Trophoblast cell (in vitro differentiated cells and primary cell): Measurements from ENCODE around the gene DICER1.

Experiments
- DNase-seq, 2 donors: peaks; one replicate each; pipeline ENCODE4 v3.0.0-alpha.2; 2016
- H2AFZ ChIP-seq: 2 replicates; pipeline ENCODE4 v1.6.1; 2013; ENCODE audit warnings: low read length, moderate library complexity, mild to moderate bottlenecking; ENCODE audit not compliant: insufficient read depth, poor library complexity
- H2AK5ac ChIP-seq: 2 replicates; pipeline ENCODE4 v1.6.1; 2013; ENCODE audit warnings: mild to moderate bottlenecking, low read length
- H2BK120ac ChIP-seq: 2 replicates; pipeline ENCODE4 v1.6.1; 2013; ENCODE audit warnings: low read length, mild to moderate bottlenecking, moderate library complexity; ENCODE audit not compliant: insufficient read depth, poor library complexity
- H2BK12ac ChIP-seq: 2 replicates; pipeline ENCODE4 v1.6.1; 2013; ENCODE audit warnings: mild to moderate bottlenecking, low read length, moderate library complexity
- H2BK5ac ChIP-seq: 2 replicates; pipeline ENCODE4 v1.6.1; 2013; ENCODE audit warnings: low read length, low read depth, moderate library complexity, mild to moderate bottlenecking; ENCODE audit not compliant: poor library complexity
- H3K14ac ChIP-seq: 2 replicates; pipeline ENCODE4 v1.6.1; 2013; ENCODE audit warnings: mild to moderate bottlenecking, low read length
- H3K18ac ChIP-seq: 2 replicates; pipeline ENCODE4 v1.6.1; 2013; ENCODE audit warnings: mild to moderate bottlenecking, low read length
- H3K23ac ChIP-seq: 2 replicates; pipeline ENCODE4 v1.6.1; 2013; ENCODE audit warnings: low read length
- H3K27ac ChIP-seq: 2 replicates; pipeline ENCODE4 v1.5.1; 2013; ENCODE audit warnings: low read depth, mild to moderate bottlenecking, inconsistent platforms, low read length, moderate library complexity
- H3K27me3 ChIP-seq: 2 replicates; pipeline ENCODE4 v1.6.1; 2013; ENCODE audit warnings: inconsistent platforms, mild to moderate bottlenecking, low read length, moderate library complexity; ENCODE audit not compliant: insufficient read depth
- H3K36me3 ChIP-seq, 2 experiments: 1 replicate in 1 of 2; 2 replicates in 1 of 2; pipeline ENCODE4 v1.6.1; 2013; ENCODE audit warnings: low read length in 2 of 2, mild to moderate bottlenecking in 2 of 2, moderate library complexity in 1 of 2; ENCODE audit not compliant: insufficient read depth in 2 of 2, control insufficient read depth in 1 of 2
- H3K4ac ChIP-seq: 2 replicates; pipeline ENCODE4 v1.6.1; 2013; ENCODE audit warnings: low read depth, mild to moderate bottlenecking, low read length, moderate library complexity
- H3K4me1 ChIP-seq, 2 experiments: 1 replicate in 1 of 2; 2 replicates in 1 of 2; pipeline ENCODE4 v1.6.1; 2013; ENCODE audit warnings: low read length in 2 of 2, mild to moderate bottlenecking in 2 of 2, moderate library complexity in 1 of 2; ENCODE audit not compliant: insufficient read depth in 2 of 2, control insufficient read depth in 1 of 2
- H3K4me2 ChIP-seq: 2 replicates; pipeline ENCODE4 v1.6.1; 2013; ENCODE audit warnings: inconsistent platforms, mild to moderate bottlenecking, low read length, moderate library complexity
- H3K4me3 ChIP-seq: 2 replicates; pipeline ENCODE4 v1.5.1; 2013; ENCODE audit warnings: mild to moderate bottlenecking, low read depth, low read length, inconsistent platforms
- H3K79me1 ChIP-seq: one replicate; pipeline ENCODE4 v1.6.1; 2013; ENCODE audit warnings: low read length
- H3K79me2 ChIP-seq: 2 replicates; pipeline ENCODE4 v1.6.1; 2013; ENCODE audit warnings: low read length, mild to moderate bottlenecking; ENCODE audit not compliant: control insufficient read depth, insufficient read depth, poor library complexity
- H3K9ac ChIP-seq: 2 replicates; pipeline ENCODE4 v1.6.1; 2013; ENCODE audit warnings: mild to moderate bottlenecking, low read length
- H3K9me3 ChIP-seq: 2 replicates; pipeline ENCODE4 v1.6.1; 2013; ENCODE audit warnings: low read depth, mild to moderate bottlenecking, control low read depth, inconsistent platforms, low read length; ENCODE audit not compliant: insufficient read depth
- H4K12ac ChIP-seq: 2 replicates; pipeline ENCODE4 v1.6.1; 2013; ENCODE audit warnings: low read depth, mild to moderate bottlenecking, low read length, moderate library complexity
- H4K8ac ChIP-seq: 2 replicates; pipeline ENCODE4 v1.6.1; 2013; ENCODE audit warnings: low read depth, mild to moderate bottlenecking, low read length, moderate library complexity
- H4K91ac ChIP-seq: one replicate; pipeline ENCODE4 v1.6.1; 2013; ENCODE audit warnings: low read depth, mild to moderate bottlenecking, low read length, moderate library complexity
- WGBS: extraction: QIAGEN DNeasy Blood & Tissue Kit; methylation state at CpG from one replicate; pipeline ENCODE4 v1.1.7; 2013; ENCODE audit warnings: missing lambda C conversion rate; ENCODE audit not compliant: insufficient read length, insufficient coverage; ENCODE audit errors: extremely low coverage; 5-methylcytosine and 5-hydroxymethylcytosine counted together

DICER1 gene

DNA sequence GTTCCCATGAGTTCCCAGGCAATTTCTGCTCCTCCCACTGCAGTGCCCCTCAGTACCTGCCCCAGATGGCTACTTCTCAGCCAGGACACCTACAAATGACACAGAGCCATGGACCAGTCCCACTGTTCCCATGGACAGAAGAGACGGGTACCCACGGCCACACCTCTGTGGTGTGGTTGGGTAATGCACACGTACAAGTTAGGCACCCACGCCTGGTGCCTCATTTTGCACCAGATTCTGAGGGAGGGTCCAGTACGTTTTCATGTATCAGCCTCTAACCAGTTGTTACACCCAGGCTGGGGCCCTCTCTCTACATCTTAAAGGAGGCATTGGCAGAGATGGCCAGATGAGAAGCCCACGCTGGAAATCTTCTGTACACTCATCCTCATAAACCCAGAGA, 114.0 kb downstream of the DICER1 start:
- no peak overlapping the region for H3K9ac ChIP-seq
- no peaks in the 10 kb centered on the region for H3K79me2 ChIP-seq
- H4K91ac ChIP-seq = no peak overlapping the region
- WGBS = no CpG with 5 or more reads among the region's 6 CpGs
- no peak overlapping the region for H4K12ac ChIP-seq
- H3K36me3 ChIP-seq = no peaks in the 10 kb centered on the region
- no peak overlapping the region for H2AK5ac ChIP-seq
- no peak overlapping the region for H3K23ac ChIP-seq
- H2BK120ac ChIP-seq = no peak overlapping the region
- no peaks in the 10 kb centered on the region for H3K27me3 ChIP-seq
- no peak overlapping the region for H3K18ac ChIP-seq
- no peak overlapping the region for H2BK5ac ChIP-seq
- no peaks in the 10 kb centered on the region for H3K79me1 ChIP-seq
- no peaks in the 10 kb centered on the region for H3K4me1 ChIP-seq
- H4K8ac ChIP-seq = no peak overlapping the region
- H3K4me3 ChIP-seq = no peak overlapping the region
- no peak overlapping the region for H2BK12ac ChIP-seq
- H2AFZ ChIP-seq = no peak overlapping the region
- H3K4ac ChIP-seq = no peak overlapping the region
- DNase-seq = no peak
- H3K14ac ChIP-seq = no peak overlapping the region
- no peak overlapping the region for H3K4me2 ChIP-seq
- H3K27ac ChIP-seq = no peak overlapping the region
- H3K9me3 ChIP-seq = no peaks in the 10 kb centered on the region

DNA sequence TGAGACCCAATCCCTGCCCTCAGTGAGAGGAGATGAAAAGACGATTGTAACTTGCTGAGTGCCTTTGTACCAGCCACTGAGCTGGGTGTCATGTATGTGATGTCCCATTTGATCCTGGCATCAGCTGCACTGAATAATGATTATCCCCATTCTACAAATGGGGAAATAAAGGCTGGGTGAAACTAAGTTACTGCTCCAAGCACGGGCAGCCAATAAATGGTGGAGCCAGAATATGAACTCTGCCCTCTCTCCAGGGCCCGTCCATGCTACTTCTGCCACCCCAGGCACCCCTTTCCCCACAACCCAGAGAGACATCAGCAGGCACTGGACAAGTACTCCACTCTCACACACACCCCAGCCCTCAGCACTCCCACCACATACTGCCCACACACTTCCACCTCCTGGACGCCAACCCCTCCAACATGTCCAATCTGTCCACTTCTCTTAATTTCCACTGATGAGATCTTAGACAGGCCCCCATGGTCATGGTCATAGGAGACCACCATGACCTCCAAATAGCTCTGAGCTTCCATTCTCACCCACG, 115.8 kb downstream of the DICER1 start:
- no peaks in the 10 kb centered on the region for H3K4me1 ChIP-seq
- H3K9ac ChIP-seq = no peak overlapping the region
- H3K4me2 ChIP-seq = no peak overlapping the region
- no peak for DNase-seq
- H2AFZ ChIP-seq = no peak overlapping the region
- no peak overlapping the region for H4K12ac ChIP-seq
- no peak overlapping the region for H3K23ac ChIP-seq
- H3K18ac ChIP-seq = no peak overlapping the region
- H3K14ac ChIP-seq = no peak overlapping the region
- no peaks in the 10 kb centered on the region for H3K79me2 ChIP-seq
- no peak overlapping the region for H4K8ac ChIP-seq
- no peak overlapping the region for H2BK120ac ChIP-seq
- no peaks in the 10 kb centered on the region for H3K79me1 ChIP-seq
- H3K27ac ChIP-seq = no peak overlapping the region
- WGBS = no CpG with 5 or more reads among the region's 5 CpGs
- peaks cover 2% of the 10 kb centered on the region for H3K9me3 ChIP-seq
- no peak overlapping the region for H2AK5ac ChIP-seq
- H3K36me3 ChIP-seq = no peaks in the 10 kb centered on the region
- H3K4me3 ChIP-seq = no peak overlapping the region
- H2BK5ac ChIP-seq = no peak overlapping the region
- H3K27me3 ChIP-seq = no peaks in the 10 kb centered on the region
- H3K4ac ChIP-seq = no peak overlapping the region
- no peak overlapping the region for H2BK12ac ChIP-seq
- H4K91ac ChIP-seq = no peak overlapping the region

DNA sequence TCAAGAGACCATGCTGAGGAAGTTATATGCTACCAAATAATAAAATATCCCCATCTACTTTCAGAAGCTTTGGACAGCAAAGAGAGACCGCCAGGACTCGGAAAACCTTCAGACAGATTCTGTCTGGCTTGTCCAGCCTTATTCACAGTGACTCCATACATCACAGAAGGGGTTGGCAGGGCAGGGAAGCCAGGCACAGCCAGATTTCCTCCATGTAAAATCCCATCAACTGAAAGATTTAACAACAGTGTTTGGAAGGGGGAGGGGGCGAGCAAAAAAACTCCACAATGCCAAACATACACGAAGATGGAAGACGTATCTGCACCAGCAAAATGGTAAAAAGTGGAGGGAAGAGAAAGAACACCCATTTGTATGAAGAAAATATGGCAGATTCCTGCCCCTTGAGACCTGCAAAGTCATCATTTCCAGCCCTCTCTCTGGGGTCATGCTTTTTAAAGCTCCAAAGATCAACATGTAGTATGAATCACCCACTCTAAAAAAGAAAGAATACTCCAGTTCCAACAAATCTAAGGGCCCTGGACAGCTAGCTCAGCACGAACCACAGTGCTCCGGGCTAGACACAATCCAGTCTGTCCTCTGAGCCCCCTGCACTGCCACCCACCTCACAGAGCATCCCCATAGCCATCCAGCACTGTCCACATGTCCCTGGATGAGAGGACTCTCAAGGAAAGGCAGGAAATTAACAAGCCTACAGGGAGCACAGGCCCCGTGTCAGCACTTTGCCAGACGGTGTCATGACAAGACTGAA, 116.4 kb downstream of the DICER1 start:
- Histone ChIP-seq H3K14ac (no peak overlapping the region), H3K4me2 (no peak overlapping the region), H3K79me1 (no peaks in the 10 kb centered on the region), H3K9ac (no peak overlapping the region), H3K9me3 (peaks cover 2% of the 10 kb centered on the region), H3K36me3 (no peaks in the 10 kb centered on the region), H2AK5ac (no peak overlapping the region), H3K4ac (no peak overlapping the region), H3K79me2 (no peaks in the 10 kb centered on the region), H3K23ac (no peak overlapping the region), H2AFZ (no peak overlapping the region), H3K27me3 (no peaks in the 10 kb centered on the region), H3K27ac (no peak overlapping the region), H3K4me1 (no peaks in the 10 kb centered on the region), H4K8ac (no peak overlapping the region), H3K4me3 (no peak overlapping the region), H2BK5ac (no peak overlapping the region), H4K91ac (no peak overlapping the region), H2BK120ac (no peak overlapping the region), H2BK12ac (no peak overlapping the region), H3K18ac (no peak overlapping the region), H4K12ac (no peak overlapping the region)
- DNase-seq = no peak
- no CpG with 5 or more reads among the region's 9 CpGs for WGBS

DNA sequence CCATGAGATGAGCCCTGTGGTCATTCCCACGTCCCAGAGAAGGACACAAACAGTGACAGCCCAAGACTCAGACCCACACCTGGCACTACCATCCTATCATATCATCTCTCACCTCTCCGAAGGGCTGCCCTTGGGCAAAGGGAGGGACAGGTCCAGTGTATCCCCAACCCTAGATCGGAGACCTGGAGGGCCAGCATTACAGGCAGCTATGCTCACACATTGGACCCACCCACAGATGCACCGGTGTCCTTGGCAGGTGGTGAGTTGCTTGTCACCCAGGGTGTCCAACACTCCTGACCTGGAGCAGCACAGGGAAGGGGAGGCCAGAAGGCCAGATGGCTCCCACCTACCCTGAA, 117.4 kb downstream of the DICER1 start:
- Histone ChIP-seq H3K9me3 (peaks cover 2% of the 10 kb centered on the region), H3K79me2 (no peaks in the 10 kb centered on the region), H3K4me3 (no peak overlapping the region), H2BK5ac (no peak overlapping the region), H4K8ac (no peak overlapping the region), H4K91ac (no peak overlapping the region), H3K27ac (no peak overlapping the region), H3K27me3 (no peaks in the 10 kb centered on the region), H2BK120ac (no peak overlapping the region), H3K23ac (no peak overlapping the region), H3K18ac (no peak overlapping the region), H3K36me3 (no peaks in the 10 kb centered on the region), H3K79me1 (no peaks in the 10 kb centered on the region), H3K4me1 (no peaks in the 10 kb centered on the region), H3K14ac (no peak overlapping the region), H2AFZ (no peak overlapping the region), H3K4ac (no peak overlapping the region), H2BK12ac (no peak overlapping the region), H3K4me2 (no peak overlapping the region), H4K12ac (no peak overlapping the region), H2AK5ac (no peak overlapping the region), H3K9ac (no peak overlapping the region)
- DNase-seq = no peak
- no CpG with 5 or more reads among the region's 4 CpGs for WGBS
